Suppressor macrophage treated with lipopolysaccharide for 1 hour (primary cell): ENCODE data around the gene DNAJC5.
"Not testable (repeated sequence)": the region's sequence is repeated elsewhere in the genome, so short reads cannot be mapped to it uniquely, and the experiment has no call there.

Experiments used
- DNase-seq, 3 donors: peaks; one replicate each; pipeline ENCODE4 v3.0.0-alpha.2; 2020 to 2022

The DNAJC5 gene

GRCh38 chr20:63969838-63970713 lies 75.2 kb downstream of the DNAJC5 start, which contains the start of gene ZNF512B:
ZNF512B (minus strand) TSS chr20:63969930; CDS start chr20:63967950, 1,980 bp downstream.
- peak in 2 of 3 donors; percentile 67 to 81 for DNase-seq

GRCh38 chr20:63970714-63971431 lies 75.9 kb downstream of the DNAJC5 start:
- no peak for DNase-seq

- DNase-seq: not testable (repeated sequence)
Observed at GRCh38 chr20:63971960-63972311, 77.0 kb downstream of the DNAJC5 start.

GRCh38 chr20:63972312-63973159 lies 77.6 kb downstream of the DNAJC5 start:
- DNase-seq: no peak

- no peak for DNase-seq
Observed at GRCh38 chr20:63973160-63973479, 78.2 kb downstream of the DNAJC5 start.

GRCh38 chr20:63973636-63974401 lies 78.9 kb downstream of the DNAJC5 start:
- DNase-seq: peak; percentile 92 to 97 (median 94)

GRCh38 chr20:63974402-63975200 lies 79.7 kb downstream of the DNAJC5 start:
- DNase-seq: no peak

GRCh38 chr20:63976511-63976910 lies 81.6 kb downstream of the DNAJC5 start:
- not testable (repeated sequence) for DNase-seq

- peak; percentile 54 for DNase-seq
Observed at GRCh38 chr20:63976980-63977738, 82.2 kb downstream of the DNAJC5 start.

- DNase-seq: peak; percentile 66 to 72 (median 69)
Observed at GRCh38 chr20:63977739-63978276, 82.9 kb downstream of the DNAJC5 start.

- peak; percentile 40 to 62 (median 40) for DNase-seq
Observed at GRCh38 chr20:63978319-63979228, 83.6 kb downstream of the DNAJC5 start.

GRCh38 chr20:63979229-63979556 lies 84.3 kb downstream of the DNAJC5 start:
- no peak for DNase-seq

GRCh38 chr20:63979557-63980316 lies 84.8 kb downstream of the DNAJC5 start, which contains the start of gene SAMD10:
SAMD10 (minus strand) TSS chr20:63979642; CDS start chr20:63979467, 175 bp downstream.
- DNase-seq: peak; percentile 91 to 96 (median 96)

- DNase-seq: no peak
Observed at GRCh38 chr20:63980317-63980805, 85.4 kb downstream of the DNAJC5 start.

GRCh38 chr20:63980806-63981728 lies 86.1 kb downstream of the DNAJC5 start, which contains the start of gene PRPF6:
PRPF6 (plus strand) TSS chr20:63981132; CDS start chr20:63981246, 114 bp downstream.
- DNase-seq: peak; percentile 99 to 100 (median 100)

GRCh38 chr20:63982937-63983336 lies 88.0 kb downstream of the DNAJC5 start:
- no peak for DNase-seq
